HCT116 (cell line): ENCODE measurements around the gene KNDC1. TPM values are rescaled to one million over a fixed set of nuclear protein-coding genes. Genes with fewer than 3 reads are reported as not detected.

Experiments
- ATAC-seq: fragments of 200-7000 bp; cut with Tn5 transposase; 2 replicates; pipeline ENCODE4 v1.9.1; 2020; ENCODE audit warnings: mild to moderate bottlenecking, moderate library complexity
- BruUV-seq: library from RNA; stranded (reverse); fragments of 400-500 nt; replicated peaks from 2 replicates; lab custom pipeline; 2021; lab: Mats Ljungman, UMichigan
- CTCF ChIA-PET: fragments of 300-600 bp; sonication (Branson Sonifier 250); formaldehyde crosslinking; loops from one replicate; lab custom pipeline; 2021; ENCODE audit warnings: antibody characterized with exemption; lab: Charles Lee
- POLR2A ChIA-PET: fragments of 300-600, 350-600 bp; sonication (Branson Sonifier 250); formaldehyde crosslinking; loops from one replicate; lab custom pipeline; 2021; ENCODE audit warnings: antibody characterized with exemption; lab: Charles Lee
- RAD21 ChIA-PET, 2 experiments: fragments of 300-600 bp; sonication (Branson Sonifier 250); formaldehyde crosslinking; loops; one replicate each; lab custom pipeline; 2023; ENCODE audit warnings: low total read pairs in 2 of 2; ENCODE audit not compliant: uncharacterized antibody in 2 of 2, unreplicated experiment in 2 of 2, low non-redundant PET in 1 of 2; lab: Charles Lee
- DNase-seq: peaks from one replicate; pipeline ENCODE4 v3.0.0-alpha.2; 2010; ENCODE audit warnings: low read depth, low spot score
- H2AFZ ChIP-seq: fragments of 200-600 bp; shearing (Covaris generic), sonication (generic); 2 replicates; pipeline ENCODE4 v1.6.1; 2017; ENCODE audit warnings: low read depth, mixed run types, mixed read lengths, antibody characterized with exemption, low read length; ENCODE audit not compliant: poor library complexity, severe bottlenecking
- H3K27ac ChIP-seq: 2 replicates; pipeline ENCODE4 v1.5.1; 2012; ENCODE audit warnings: low read depth, low read length
- H3K27me3 ChIP-seq: fragments of 200-600 bp; sonication (generic); 2 replicates; pipeline ENCODE4 v1.6.1; 2016; ENCODE audit warnings: mixed run types, low read length, mixed read lengths; ENCODE audit not compliant: insufficient read depth
- H3K36me3 ChIP-seq, 2 experiments: fragments of 200-500 bp in 1 of 2; fragments of 200-600 bp in 1 of 2; sonication (Bioruptor generic) in 1 of 2; sonication (generic) in 1 of 2; 2 replicates each; pipeline versions ENCODE4 v1.5.1 to v1.6.1; 2014 to 2016; ENCODE audit warnings: low read length in 2 of 2, inconsistent platforms in 1 of 2, mixed read lengths in 1 of 2, mixed run types in 1 of 2; ENCODE audit not compliant: insufficient read depth in 2 of 2, control insufficient read depth in 1 of 2
- H3K4me1 ChIP-seq, 2 experiments: fragments of 200-600 bp in 1 of 2; sonication (generic) in 1 of 2; 2 replicates each; pipeline versions ENCODE4 v1.5.1 to v1.6.1; 2012 to 2017; ENCODE audit warnings: low read length in 2 of 2, inconsistent platforms in 1 of 2, mild to moderate bottlenecking in 1 of 2, mixed read lengths in 1 of 2, mixed run types in 1 of 2, moderate library complexity in 1 of 2; ENCODE audit not compliant: insufficient read depth in 2 of 2, control insufficient read depth in 1 of 2
- H3K4me2 ChIP-seq: fragments of 200-600 bp; sonication (generic); 2 replicates; pipeline ENCODE4 v1.6.1; 2017; ENCODE audit warnings: mixed run types, low read length, mixed read lengths
- H3K4me3 ChIP-seq, 2 experiments: fragments of 200-600 bp in 1 of 2; sonication (generic) in 1 of 2; replicated peaks in 1 of 2; 2 replicates each; pipeline ENCODE4 v1.5.1; 2011 to 2016; ENCODE audit warnings: low read length in 2 of 2, control low read depth in 1 of 2, low read depth in 1 of 2, mild to moderate bottlenecking in 1 of 2, mixed read lengths in 1 of 2, mixed run types in 1 of 2
- H3K79me2 ChIP-seq: fragments of 200-600 bp; sonication (generic); 2 replicates; pipeline ENCODE4 v1.6.1; 2017; ENCODE audit warnings: mild to moderate bottlenecking, mixed run types, low read length, moderate library complexity, mixed read lengths; ENCODE audit not compliant: insufficient read depth
- H3K9ac ChIP-seq: fragments of 200-600 bp; sonication (generic); 2 replicates; pipeline ENCODE4 v1.6.1; 2016; ENCODE audit warnings: low read length, mixed read lengths
- H3K9me2 ChIP-seq: fragments of 200-600 bp; sonication (generic), shearing (Covaris generic); 2 replicates; pipeline ENCODE4 v1.6.1; 2017; ENCODE audit warnings: mixed run types, mild to moderate bottlenecking, moderate library complexity; ENCODE audit not compliant: insufficient read depth
- H3K9me3 ChIP-seq, 2 experiments: fragments of 200-500 bp in 1 of 2; fragments of 200-600 bp in 1 of 2; sonication (Bioruptor generic) in 1 of 2; sonication (generic) in 1 of 2; 2 replicates each; pipeline ENCODE4 v1.6.1; 2014 to 2017; ENCODE audit warnings: low read length in 2 of 2, mixed read lengths in 2 of 2, inconsistent platforms in 1 of 2, low read depth in 1 of 2, mild to moderate bottlenecking in 1 of 2, mixed run types in 1 of 2, moderate library complexity in 1 of 2; ENCODE audit not compliant: control insufficient read depth in 1 of 2, insufficient read depth in 1 of 2
- H4K20me1 ChIP-seq: fragments of 200-600 bp; sonication (generic), shearing (Covaris generic); 2 replicates; pipeline ENCODE4 v1.6.1; 2017; ENCODE audit warnings: mixed run types, mild to moderate bottlenecking, moderate library complexity; ENCODE audit not compliant: insufficient read depth
- EZH2phosphoT487 ChIP-seq: fragments of 200-600 bp; IDR thresholded peaks from 2 replicates; pipeline ENCODE4 v1.6.1; 2018; ENCODE audit warnings: antibody characterized with exemption, borderline replicate concordance
- SP1 ChIP-seq: IDR thresholded peaks from 2 replicates; pipeline ENCODE4 v1.6.1; 2012; ENCODE audit warnings: low read depth
- SRF ChIP-seq: IDR thresholded peaks from 2 replicates; pipeline ENCODE4 v1.6.1; 2012; ENCODE audit warnings: low read depth
- TCF7L2 ChIP-seq: IDR thresholded peaks from 2 replicates; pipeline ENCODE4 v1.7.0; 2011; ENCODE audit warnings: borderline replicate concordance, inconsistent platforms; ENCODE audit not compliant: insufficient read depth, insufficient read length; ENCODE audit errors: extremely low read depth
- ZFX ChIP-seq: fragments of 450-650 bp; IDR thresholded peaks from 2 replicates; pipeline ENCODE4 v1.6.1; 2017
- intact Hi-C: fragments of 100-400 bp; cut with micrococcal nuclease; formaldehyde crosslinking; loops from 2 replicates; pipeline ENCODE4 v1.10.0; 2022
- total RNA-seq: library from RNA; stranded (reverse); gene quantifications from one replicate; pipeline ENCODE4 v1.2.1, GENCODE V29; 2021; ENCODE audit not compliant: unreplicated experiment
- TF ChIP-seq, protein P1 (sequence below), 3 experiments: fragments of 200-600 bp in 1 of 3; sonication (generic) in 1 of 3; IDR thresholded peaks in 2 of 3; conservative IDR thresholded peaks in 1 of 3; 2 replicates each; pipeline ENCODE4 v1.5.1; 2012 to 2017; ENCODE audit warnings: low read depth in 2 of 3, low read length in 2 of 3, antibody characterized with exemption in 1 of 3, borderline replicate concordance in 1 of 3, control low read depth in 1 of 3, mild to moderate bottlenecking in 1 of 3, mixed read lengths in 1 of 3, mixed run types in 1 of 3, moderate library complexity in 1 of 3; ENCODE audit not compliant: insufficient read depth in 1 of 3
- TF ChIP-seq, protein P2 (sequence below): IDR thresholded peaks from 2 replicates; pipeline ENCODE4 v1.6.1; 2011; ENCODE audit warnings: mild to moderate bottlenecking, low read length, moderate library complexity; ENCODE audit not compliant: insufficient replicate concordance; ENCODE audit errors: extremely low read depth
- TF ChIP-seq, protein P3 (sequence below): IDR thresholded peaks from 2 replicates; pipeline ENCODE4 v1.6.1; 2012

Gene KNDC1
- total RNA-seq, 1 experiment from 2014 or later, result 3.6 TPM

DNA sequence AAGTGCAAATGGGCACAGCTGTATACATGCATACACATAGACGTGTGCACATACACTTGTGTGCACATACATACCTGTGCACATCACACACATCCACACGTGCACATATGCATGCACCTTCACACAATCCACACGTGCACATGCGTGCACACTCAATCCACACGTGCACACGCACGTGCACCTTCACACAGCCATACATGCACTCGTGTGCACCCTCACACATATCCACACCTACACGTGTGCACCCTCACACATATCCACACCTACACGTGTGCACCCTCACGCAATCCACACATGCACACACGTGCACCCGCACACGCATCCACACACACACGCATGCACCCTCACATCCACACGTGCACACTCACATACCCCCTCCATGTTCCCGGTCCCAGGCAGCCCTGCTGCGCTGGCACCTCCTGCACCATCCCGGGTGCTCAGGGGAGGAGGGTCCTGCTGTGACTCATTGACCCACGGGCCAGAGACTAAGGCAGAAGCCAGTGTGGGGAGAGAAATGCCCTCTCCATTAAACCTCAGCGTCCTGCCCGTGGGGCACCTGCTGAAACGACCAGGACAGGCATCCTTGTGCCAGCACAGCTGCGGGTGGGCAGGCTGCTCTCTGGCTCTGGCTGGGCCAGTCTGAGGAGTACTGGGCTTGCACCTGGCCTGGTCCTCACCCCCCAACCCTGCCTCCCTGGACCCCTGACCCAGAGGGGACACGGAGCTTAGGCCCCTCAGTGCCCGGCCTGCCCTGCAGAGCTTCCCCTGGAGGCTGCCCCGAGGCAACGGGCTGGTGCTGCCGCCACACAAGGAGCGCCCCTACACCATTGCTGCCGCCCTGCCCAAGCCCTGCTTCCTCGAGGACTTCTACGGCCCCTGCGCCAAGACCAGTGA lies 52.2 kb downstream of the KNDC1 start:
- intact Hi-C loops, result no loop called here
- Histone ChIP-seq H3K9ac (no peak overlapping the region), H4K20me1 (no peaks in the 10 kb centered on the region), H3K79me2 (no peaks in the 10 kb centered on the region), H3K36me3 (no peaks in the 10 kb centered on the region), H3K4me2 (no peak overlapping the region), H2AFZ (no peak overlapping the region), H3K9me3 (no peaks in the 10 kb centered on the region), H3K4me1 (no peaks in the 10 kb centered on the region), H3K27ac (no peak overlapping the region), H3K27me3 (no peaks in the 10 kb centered on the region), H3K4me3 (no peak overlapping the region), H3K9me2 (no peaks in the 10 kb centered on the region)
- DNase-seq, result no peak
- TF ChIP-seq, protein P1, sequence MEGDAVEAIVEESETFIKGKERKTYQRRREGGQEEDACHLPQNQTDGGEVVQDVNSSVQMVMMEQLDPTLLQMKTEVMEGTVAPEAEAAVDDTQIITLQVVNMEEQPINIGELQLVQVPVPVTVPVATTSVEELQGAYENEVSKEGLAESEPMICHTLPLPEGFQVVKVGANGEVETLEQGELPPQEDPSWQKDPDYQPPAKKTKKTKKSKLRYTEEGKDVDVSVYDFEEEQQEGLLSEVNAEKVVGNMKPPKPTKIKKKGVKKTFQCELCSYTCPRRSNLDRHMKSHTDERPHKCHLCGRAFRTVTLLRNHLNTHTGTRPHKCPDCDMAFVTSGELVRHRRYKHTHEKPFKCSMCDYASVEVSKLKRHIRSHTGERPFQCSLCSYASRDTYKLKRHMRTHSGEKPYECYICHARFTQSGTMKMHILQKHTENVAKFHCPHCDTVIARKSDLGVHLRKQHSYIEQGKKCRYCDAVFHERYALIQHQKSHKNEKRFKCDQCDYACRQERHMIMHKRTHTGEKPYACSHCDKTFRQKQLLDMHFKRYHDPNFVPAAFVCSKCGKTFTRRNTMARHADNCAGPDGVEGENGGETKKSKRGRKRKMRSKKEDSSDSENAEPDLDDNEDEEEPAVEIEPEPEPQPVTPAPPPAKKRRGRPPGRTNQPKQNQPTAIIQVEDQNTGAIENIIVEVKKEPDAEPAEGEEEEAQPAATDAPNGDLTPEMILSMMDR (IDR thresholded peaks at IDR 0.05 in 2 of 3, conservative IDR thresholded peaks at IDR 0.05 in 1 of 3; ENCODE audit: borderline replicate concordance in 1 of 3, insufficient read depth in 1 of 3, low read depth in 2 of 3, low read length in 2 of 3), result no peak
- no peak for TF ChIP-seq SP1
- TF ChIP-seq EZH2phosphoT487, result no peak
- TF ChIP-seq ZFX, result no peak
- TF ChIP-seq, protein P2, sequence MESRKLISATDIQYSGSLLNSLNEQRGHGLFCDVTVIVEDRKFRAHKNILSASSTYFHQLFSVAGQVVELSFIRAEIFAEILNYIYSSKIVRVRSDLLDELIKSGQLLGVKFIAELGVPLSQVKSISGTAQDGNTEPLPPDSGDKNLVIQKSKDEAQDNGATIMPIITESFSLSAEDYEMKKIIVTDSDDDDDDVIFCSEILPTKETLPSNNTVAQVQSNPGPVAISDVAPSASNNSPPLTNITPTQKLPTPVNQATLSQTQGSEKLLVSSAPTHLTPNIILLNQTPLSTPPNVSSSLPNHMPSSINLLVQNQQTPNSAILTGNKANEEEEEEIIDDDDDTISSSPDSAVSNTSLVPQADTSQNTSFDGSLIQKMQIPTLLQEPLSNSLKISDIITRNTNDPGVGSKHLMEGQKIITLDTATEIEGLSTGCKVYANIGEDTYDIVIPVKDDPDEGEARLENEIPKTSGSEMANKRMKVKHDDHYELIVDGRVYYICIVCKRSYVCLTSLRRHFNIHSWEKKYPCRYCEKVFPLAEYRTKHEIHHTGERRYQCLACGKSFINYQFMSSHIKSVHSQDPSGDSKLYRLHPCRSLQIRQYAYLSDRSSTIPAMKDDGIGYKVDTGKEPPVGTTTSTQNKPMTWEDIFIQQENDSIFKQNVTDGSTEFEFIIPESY, result no peak
- no peak for TF ChIP-seq TCF7L2
- TF ChIP-seq, protein P3, sequence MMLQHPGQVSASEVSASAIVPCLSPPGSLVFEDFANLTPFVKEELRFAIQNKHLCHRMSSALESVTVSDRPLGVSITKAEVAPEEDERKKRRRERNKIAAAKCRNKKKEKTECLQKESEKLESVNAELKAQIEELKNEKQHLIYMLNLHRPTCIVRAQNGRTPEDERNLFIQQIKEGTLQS, result no peak
- no peak for TF ChIP-seq SRF
- no peak for ATAC-seq
- ChIA-PET RAD21 (no interaction called here), POLR2A (no interaction called here), CTCF (no interaction called here)
- BruUV-seq, result no TSS peak
